Neural cell (in vitro differentiated cells): ENCODE results near the gene PARD3B. TPM values are rescaled to one million over a fixed set of nuclear protein-coding genes. Genes with fewer than 3 reads are reported as not detected.

ENCODE experiments used
- H2AFZ ChIP-seq: fragments of 200-600, 300-800 bp; sonication (generic), shearing (Covaris generic); 2 replicates; pipeline ENCODE4 v1.6.0; 2014; ENCODE audit warnings: low read depth, mild to moderate bottlenecking, antibody characterized with exemption, low read length, moderate library complexity
- H3F3A ChIP-seq: fragments of 200-600 bp; shearing (Covaris generic); 2 replicates; pipeline ENCODE4 v1.6.1; 2016; ENCODE audit warnings: mild to moderate bottlenecking, moderate library complexity, mixed read lengths, antibody characterized with exemption, low read length; ENCODE audit not compliant: insufficient read depth, poor library complexity, severe bottlenecking
- H3K27ac ChIP-seq: fragments of 200-600, 300-800 bp; sonication (generic), shearing (Covaris generic); 2 replicates; pipeline ENCODE4 v1.5.1; 2014; ENCODE audit warnings: mild to moderate bottlenecking, low read length, moderate library complexity
- H3K27me3 ChIP-seq: fragments of 300-800, 200-600 bp; sonication (generic), shearing (Covaris generic); 2 replicates; pipeline ENCODE4 v1.6.0; 2014; ENCODE audit warnings: mild to moderate bottlenecking, low read depth, low read length, moderate library complexity; ENCODE audit not compliant: insufficient read depth
- H3K36me3 ChIP-seq: fragments of 300-800, 200-600 bp; sonication (generic), shearing (Covaris generic); 2 replicates; pipeline ENCODE4 v1.5.1; 2014; ENCODE audit warnings: mild to moderate bottlenecking, antibody characterized with exemption, low read length, moderate library complexity; ENCODE audit not compliant: insufficient read depth
- H3K4me2 ChIP-seq: fragments of 300-800, 200-600 bp; sonication (generic), shearing (Covaris generic); 2 replicates; pipeline ENCODE4 v1.6.0; 2014; ENCODE audit warnings: mild to moderate bottlenecking, low read length
- H3K4me3 ChIP-seq: fragments of 300-800, 200-600 bp; sonication (generic), shearing (Covaris generic); 2 replicates; pipeline ENCODE4 v1.5.1; 2014; ENCODE audit warnings: mild to moderate bottlenecking, low read length, moderate library complexity
- H3K79me2 ChIP-seq: fragments of 200-600 bp; shearing (Covaris generic); replicated peaks from 2 replicates; pipeline ENCODE4 v1.6.0; 2014; ENCODE audit warnings: mild to moderate bottlenecking, low read length, moderate library complexity; ENCODE audit not compliant: insufficient read depth
- H3K9ac ChIP-seq: fragments of 300-800, 200-600 bp; sonication (generic), shearing (Covaris generic); 2 replicates; pipeline ENCODE4 v1.6.1; 2016; ENCODE audit warnings: mild to moderate bottlenecking, low read length, mixed read lengths
- H3K9me2 ChIP-seq: fragments of 200-600 bp; shearing (Covaris generic); 2 replicates; pipeline ENCODE4 v1.6.1; 2016; ENCODE audit warnings: mild to moderate bottlenecking, low read length, mixed read lengths; ENCODE audit not compliant: insufficient read depth
- H3K9me3 ChIP-seq: fragments of 200-600, 300-800 bp; sonication (generic), shearing (Covaris generic); 2 replicates; pipeline ENCODE4 v1.6.1; 2016; ENCODE audit warnings: mild to moderate bottlenecking, mixed run types, low read length, moderate library complexity, mixed read lengths
- H4K20me1 ChIP-seq: fragments of 200-600 bp; shearing (Covaris generic); 2 replicates; pipeline ENCODE4 v1.6.1; 2016; ENCODE audit warnings: mild to moderate bottlenecking, mixed run types; ENCODE audit not compliant: insufficient read depth
- CTCF ChIP-seq: fragments of 450-650 bp; IDR thresholded peaks from 2 replicates; pipeline ENCODE4 v1.5.1; 2014; ENCODE audit warnings: antibody characterized with exemption, mild to moderate bottlenecking, moderate library complexity; ENCODE audit not compliant: poor library complexity, severe bottlenecking
- EP300 ChIP-seq: fragments of 450-650 bp; conservative IDR thresholded peaks from 2 replicates; pipeline ENCODE4 v1.6.1; 2014; ENCODE audit warnings: antibody characterized with exemption, mild to moderate bottlenecking, moderate library complexity; ENCODE audit not compliant: poor library complexity, severe bottlenecking
- EZH2 ChIP-seq: fragments of 200-600, 300-800 bp; shearing (Covaris generic), sonication (generic); IDR thresholded peaks from 2 replicates; pipeline ENCODE4 v1.6.1; 2014; ENCODE audit warnings: antibody characterized with exemption, low read length, borderline replicate concordance, mild to moderate bottlenecking; ENCODE audit not compliant: insufficient read depth, poor library complexity, severe bottlenecking
- MXI1 ChIP-seq: fragments of 450-650 bp; conservative IDR thresholded peaks from 2 replicates; pipeline ENCODE4 v1.6.1; 2014; ENCODE audit warnings: antibody characterized with exemption, mild to moderate bottlenecking; ENCODE audit not compliant: poor library complexity, severe bottlenecking
- POLR2AphosphoS5 ChIP-seq: IDR thresholded peaks from 2 replicates; pipeline ENCODE4 v1.6.1; 2012
- RAD21 ChIP-seq: fragments of 450-650 bp; conservative IDR thresholded peaks from 2 replicates; pipeline ENCODE4 v1.6.1; 2014; ENCODE audit warnings: antibody characterized with exemption, mild to moderate bottlenecking, moderate library complexity
- REST ChIP-seq: IDR thresholded peaks from 2 replicates; pipeline ENCODE4 v1.6.1; 2012; ENCODE audit warnings: borderline replicate concordance
- SMC3 ChIP-seq: fragments of 450-650 bp; conservative IDR thresholded peaks from 2 replicates; pipeline ENCODE4 v1.6.1; 2014; ENCODE audit warnings: antibody characterized with exemption, mild to moderate bottlenecking, moderate library complexity; ENCODE audit not compliant: poor library complexity
- TAF1 ChIP-seq: IDR thresholded peaks from 2 replicates; pipeline ENCODE4 v1.6.1; 2012; ENCODE audit warnings: low read depth
- polyA plus RNA-seq: library from polyadenylated mRNA; depleted of rRNA; stranded (reverse); fragments of >200 nt; gene quantifications from 2 replicates; pipeline ENCODE4 v1.2.3, GENCODE V29; 2014

PARD3B gene
- polyA plus RNA-seq, 1 donor from 2014 or later = 0.54 TPM

GRCh38 chr2:204900487-204900886 lies 355.2 kb downstream of the PARD3B start:
- no peak overlapping the region for H2AFZ ChIP-seq
- H3K4me2 ChIP-seq = no peak overlapping the region
- no peak overlapping the region for H3K4me3 ChIP-seq
- no peak overlapping the region for H3K27ac ChIP-seq
- no peaks in the 10 kb centered on the region for H3F3A ChIP-seq
- no peaks in the 10 kb centered on the region for H4K20me1 ChIP-seq
- no peaks in the 10 kb centered on the region for H3K27me3 ChIP-seq
- no peak overlapping the region for H3K9ac ChIP-seq
- H3K79me2 ChIP-seq = no peaks in the 10 kb centered on the region
- H3K9me2 ChIP-seq = no peaks in the 10 kb centered on the region
- H3K36me3 ChIP-seq = no peaks in the 10 kb centered on the region
- TF ChIP-seq EP300 = no peak
- no peak for TF ChIP-seq MXI1
- TF ChIP-seq SMC3 = no peak
- TF ChIP-seq EZH2 = no peak
- no peak for TF ChIP-seq POLR2AphosphoS5
- TF ChIP-seq CTCF = no peak
- TF ChIP-seq TAF1 = no peak
- no peak for TF ChIP-seq RAD21
- no peak for TF ChIP-seq REST
- H3K9me3 ChIP-seq = no peaks in the 10 kb centered on the region

DNA sequence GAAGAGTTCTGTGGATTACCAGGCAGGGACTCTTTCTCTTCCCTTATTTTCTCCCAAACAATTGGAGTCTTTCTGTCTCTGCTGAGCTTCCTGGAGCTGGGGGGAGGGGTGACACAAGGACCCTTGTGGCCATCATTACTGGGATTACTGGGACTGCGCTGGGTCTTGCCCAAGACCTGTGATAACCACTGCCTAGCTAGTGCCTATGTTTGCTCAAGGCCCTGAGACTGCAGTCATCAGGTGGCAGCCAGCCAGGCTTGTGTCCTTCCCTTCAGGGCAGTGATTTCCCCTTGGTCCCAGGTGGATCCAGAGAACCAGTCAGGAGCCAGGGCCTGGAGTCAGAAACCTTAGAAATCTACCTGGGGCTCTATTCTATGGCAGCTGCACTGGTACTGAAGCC lies 355.6 kb downstream of the PARD3B start:
- H3K4me3 ChIP-seq = no peak overlapping the region
- H3K9me2 ChIP-seq = no peaks in the 10 kb centered on the region
- H3K4me2 ChIP-seq = no peak overlapping the region
- no peaks in the 10 kb centered on the region for H3K36me3 ChIP-seq
- no peaks in the 10 kb centered on the region for H3K79me2 ChIP-seq
- no peaks in the 10 kb centered on the region for H3K27me3 ChIP-seq
- H4K20me1 ChIP-seq = no peaks in the 10 kb centered on the region
- H3K9ac ChIP-seq = no peak overlapping the region
- H3F3A ChIP-seq = no peaks in the 10 kb centered on the region
- TF ChIP-seq RAD21 (no peak), SMC3 (no peak)
- H3K9me3 ChIP-seq = no peaks in the 10 kb centered on the region
- H2AFZ ChIP-seq = no peak overlapping the region
- no peak overlapping the region for H3K27ac ChIP-seq

DNA sequence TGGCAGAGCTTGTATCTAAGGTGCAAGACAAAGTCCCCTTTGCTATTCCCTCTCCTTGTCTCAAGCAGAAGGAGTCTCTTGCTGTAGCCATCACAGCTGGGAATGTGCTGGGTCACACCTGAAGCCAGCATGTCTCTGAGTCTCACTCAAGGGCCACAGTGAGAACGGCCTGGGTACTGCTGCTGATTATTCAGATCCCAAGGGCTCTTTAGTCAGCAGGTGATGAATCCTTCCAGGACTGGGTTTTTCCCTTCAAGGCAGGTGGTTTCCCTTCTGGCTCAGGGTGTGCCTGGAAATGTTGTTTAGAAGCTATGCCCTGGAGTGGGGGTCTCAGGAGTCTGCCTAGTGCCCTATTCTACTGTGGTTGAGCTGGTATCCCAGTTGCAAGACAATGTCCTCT lies 356.3 kb downstream of the PARD3B start:
- Histone ChIP-seq H2AFZ (no peak overlapping the region), H3K36me3 (no peaks in the 10 kb centered on the region), H3K79me2 (no peaks in the 10 kb centered on the region), H3K4me2 (no peak overlapping the region), H3K27me3 (no peaks in the 10 kb centered on the region), H3K4me3 (no peak overlapping the region), H3K9ac (no peak overlapping the region), H3K9me3 (no peaks in the 10 kb centered on the region), H3F3A (no peaks in the 10 kb centered on the region), H3K9me2 (no peaks in the 10 kb centered on the region), H4K20me1 (no peaks in the 10 kb centered on the region), H3K27ac (no peak overlapping the region)
- TF ChIP-seq MXI1 (no peak), CTCF (no peak)
